Liver (tissue), 9 donors: ENCODE data around the gene PUS10. TPM values are rescaled to one million over a fixed set of nuclear protein-coding genes. Genes with fewer than 3 reads are reported as not detected.

Source experiments
- DNase-seq: peaks from one replicate; pipeline ENCODE4 v3.0.0-alpha.2; 2017; ENCODE audit warnings: low spot score
- H3K27ac ChIP-seq, 2 donors: one replicate each; pipeline ENCODE4 v1.7.0; 2013; ENCODE audit warnings: inconsistent platforms in 2 of 2, low read length in 2 of 2, control low read depth in 1 of 2, low read depth in 1 of 2, mild to moderate bottlenecking in 1 of 2
- H3K27me3 ChIP-seq, 4 donors: one replicate each; pipeline versions ENCODE4 v1.6.1 to v1.7.0; 2013; ENCODE audit warnings: low read length in 3 of 4, inconsistent platforms in 1 of 4, mild to moderate bottlenecking in 1 of 4, moderate library complexity in 1 of 4; ENCODE audit not compliant: control insufficient read depth in 4 of 4, insufficient read depth in 4 of 4
- H3K36me3 ChIP-seq, 4 donors: one replicate each; pipeline versions ENCODE4 v1.6.1 to v1.7.0; 2013; ENCODE audit warnings: low read length in 3 of 4, mild to moderate bottlenecking in 3 of 4, low read depth in 1 of 4, moderate library complexity in 1 of 4; ENCODE audit not compliant: control insufficient read depth in 4 of 4, insufficient read depth in 3 of 4
- H3K4me1 ChIP-seq, 4 donors: one replicate each; pipeline versions ENCODE4 v1.6.1 to v1.7.0; 2013; ENCODE audit warnings: low read length in 3 of 4, mild to moderate bottlenecking in 3 of 4, moderate library complexity in 1 of 4; ENCODE audit not compliant: control insufficient read depth in 4 of 4, insufficient read depth in 4 of 4
- H3K4me3 ChIP-seq, 3 donors: one replicate each; pipeline versions ENCODE4 v1.6.1 to v1.7.0; 2013; ENCODE audit warnings: low read length in 3 of 3, control low read depth in 1 of 3, low read depth in 1 of 3, mild to moderate bottlenecking in 1 of 3
- H3K9ac ChIP-seq, 2 donors: one replicate each; pipeline ENCODE4 v1.7.0; 2013; ENCODE audit warnings: low read length in 2 of 2, mild to moderate bottlenecking in 2 of 2, moderate library complexity in 2 of 2, control low read depth in 1 of 2, low read depth in 1 of 2
- H3K9me3 ChIP-seq, 4 donors: one replicate each; pipeline versions ENCODE4 v1.6.1 to v1.7.0; 2013; ENCODE audit warnings: low read length in 3 of 4; ENCODE audit not compliant: control insufficient read depth in 4 of 4
- EGR1 ChIP-seq, 2 donors: IDR thresholded peaks; 2 replicates each; pipeline ENCODE4 v1.6.1; 2016 to 2018; ENCODE audit warnings: antibody characterized with exemption in 2 of 2, low read depth in 2 of 2
- FOXA1 ChIP-seq: IDR thresholded peaks from 2 replicates; pipeline ENCODE4 v1.6.1; 2016; ENCODE audit warnings: antibody characterized with exemption
- FOXA2 ChIP-seq: IDR thresholded peaks from 2 replicates; pipeline ENCODE4 v1.6.1; 2016; ENCODE audit warnings: antibody characterized with exemption
- GABPA ChIP-seq, 2 donors: IDR thresholded peaks in 1 of 2; conservative IDR thresholded peaks in 1 of 2; 2 replicates each; pipeline ENCODE4 v1.6.1; 2016; ENCODE audit warnings: antibody characterized with exemption in 2 of 2, mild to moderate bottlenecking in 1 of 2, moderate library complexity in 1 of 2
- HNF4A ChIP-seq, 2 donors: conservative IDR thresholded peaks; 2 replicates each; pipeline ENCODE4 v1.6.1; 2016; ENCODE audit warnings: antibody characterized with exemption in 2 of 2, mild to moderate bottlenecking in 2 of 2
- HNF4G ChIP-seq: IDR thresholded peaks from 2 replicates; pipeline ENCODE4 v1.6.1; 2016; ENCODE audit warnings: antibody characterized with exemption
- JUND ChIP-seq, 2 donors: IDR thresholded peaks; 2 replicates each; pipeline ENCODE4 v1.6.1; 2016; ENCODE audit warnings: antibody characterized with exemption in 2 of 2
- NR2F2 ChIP-seq: IDR thresholded peaks from 2 replicates; pipeline ENCODE4 v1.6.1; 2016; ENCODE audit warnings: antibody characterized with exemption
- RAD21 ChIP-seq, 2 donors: IDR thresholded peaks; 2 replicates each; pipeline ENCODE4 v1.6.1; 2016; ENCODE audit warnings: antibody characterized with exemption in 2 of 2, mild to moderate bottlenecking in 2 of 2
- RXRA ChIP-seq, 2 donors: IDR thresholded peaks; 2 replicates each; pipeline ENCODE4 v1.6.1; 2017 to 2018; ENCODE audit warnings: antibody characterized with exemption in 2 of 2, mild to moderate bottlenecking in 1 of 2
- SP1 ChIP-seq: IDR thresholded peaks from 2 replicates; pipeline ENCODE4 v1.6.1; 2018; ENCODE audit warnings: antibody characterized with exemption, mild to moderate bottlenecking
- YY1 ChIP-seq: IDR thresholded peaks from 2 replicates; pipeline ENCODE4 v1.6.1; 2016; ENCODE audit warnings: antibody characterized with exemption, mild to moderate bottlenecking
- WGBS: extraction: QIAGEN DNeasy Blood & Tissue Kit; methylation state at CpG from one replicate; pipeline ENCODE4 v1.1.7; 2013; 5-methylcytosine and 5-hydroxymethylcytosine counted together
- polyA plus RNA-seq, 2 donors: library from polyadenylated mRNA; stranded (reverse) in 1 of 2; unstranded in 1 of 2; fragments of 200-250 nt in 1 of 2; fragments of >200 nt in 1 of 2; fragmentation: Nextera tagmentation in 1 of 2; extraction: Ambion mirVana in 1 of 2; gene quantifications; one replicate each; pipeline versions ENCODE4 v1.2.1 to v1.2.3, GENCODE V29; 2013 to 2015
- total RNA-seq, 2 donors: library from RNA; depleted of rRNA; stranded (reverse); fragments of >200 nt; gene quantifications; one replicate each; pipeline ENCODE4 v1.2.3, GENCODE V29; 2014
- TF ChIP-seq, protein P1 (sequence below): IDR thresholded peaks from 2 replicates; pipeline ENCODE4 v1.6.1; 2016; ENCODE audit warnings: antibody characterized with exemption
- TF ChIP-seq, protein P2 (sequence below): fragments of 150-350 bp; IDR thresholded peaks from 2 replicates; pipeline ENCODE4 v1.5.1; 2017; ENCODE audit warnings: improper control_type of control experiment, low read depth, low read length; ENCODE audit not compliant: missing input control
- TF ChIP-seq, protein P3 (sequence below): IDR thresholded peaks from 2 replicates; pipeline ENCODE4 v1.6.1; 2016; ENCODE audit warnings: antibody characterized with exemption
- donor health status: healthy.
- donor health status: healthy.
- donor health status: healthy.
- donor health status: healthy.
- donor health status: healthy.

PUS10 gene
- total and polyA plus RNA-seq, 4 donors = 4.3 to 19.6 (median 6.4) TPM

DNA sequence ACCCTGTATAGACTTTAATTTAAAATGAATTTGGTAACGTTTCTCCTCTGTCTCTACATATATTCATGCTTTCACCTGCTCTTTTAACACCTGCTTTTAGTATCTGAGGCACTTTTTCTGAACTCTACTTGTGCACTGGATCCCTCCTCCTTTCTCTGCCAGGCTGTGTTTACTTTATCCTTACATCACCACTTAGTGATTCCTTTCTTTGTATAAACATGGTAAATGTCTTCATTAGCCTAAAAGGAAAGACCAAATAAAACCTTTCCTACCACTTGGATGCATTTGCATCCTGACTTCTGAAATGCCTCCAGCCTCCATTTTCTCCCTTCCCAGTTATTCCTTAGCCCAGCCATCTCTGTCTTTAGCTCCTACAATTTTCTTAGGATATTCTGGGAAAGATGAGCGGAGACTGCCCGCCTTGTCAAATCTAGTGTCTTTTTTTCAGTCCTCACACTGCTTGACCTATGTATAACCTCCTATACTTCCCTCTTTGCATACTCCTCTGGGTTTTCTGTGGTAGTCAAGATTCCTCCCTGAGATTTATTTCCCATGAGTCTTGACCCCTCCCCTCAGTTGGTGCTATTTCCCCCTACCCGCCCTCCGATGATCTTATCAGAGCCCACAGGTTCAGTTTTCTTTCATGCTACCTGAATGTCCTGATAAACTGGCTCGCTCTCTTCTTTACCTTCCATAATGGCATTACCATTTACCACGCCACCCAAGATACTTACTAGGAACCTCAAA is 91.9 kb downstream of the PUS10 start:
- peak overlapping the region in 1 of 2 donors; percentile 70 for H3K27ac ChIP-seq
- 87% methylated on average over 7 of the region's 7 CpGs for WGBS

DNA sequence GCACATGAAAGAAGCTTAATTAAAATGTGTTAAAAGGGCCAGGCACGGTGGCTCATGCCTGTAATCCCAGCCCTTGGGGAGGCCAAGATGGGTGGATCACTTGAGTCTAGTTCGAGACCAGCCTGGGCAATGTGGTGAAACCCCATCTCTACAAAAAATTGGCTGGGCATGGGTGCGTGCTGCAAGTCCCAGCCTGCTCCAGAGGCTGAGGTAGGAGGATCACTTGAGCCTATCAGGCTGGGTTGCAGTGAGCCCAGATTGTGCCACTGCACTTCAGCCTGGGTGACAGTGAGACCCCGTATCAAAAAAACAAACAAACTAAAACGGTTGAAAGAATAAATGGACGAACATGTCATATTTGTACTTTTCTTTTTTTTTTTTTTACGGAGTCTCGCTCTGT is 110.7 kb downstream of the PUS10 start:
- Histone ChIP-seq H3K27me3 (no peaks in the 10 kb centered on the region), H3K4me3 (no peak overlapping the region), H3K4me1 (no peaks in the 10 kb centered on the region), H3K36me3 (peaks cover 0 to 23% (median 7%) of the 10 kb centered on the region in 4 donors), H3K27ac (no peak overlapping the region), H3K9ac (no peak overlapping the region), H3K9me3 (no peaks in the 10 kb centered on the region)
- 95% methylated on average over 8 of the region's 8 CpGs for WGBS
- DNase-seq = no peak
- TF ChIP-seq HNF4A (conservative IDR thresholded peaks at IDR 0.05) (no peak), FOXA1 (no peak), RXRA (IDR thresholded peaks at IDR 0.05) (no peak), EGR1 (IDR thresholded peaks at IDR 0.05; ENCODE audit: low read depth in 2 of 2) (no peak), RAD21 (IDR thresholded peaks at IDR 0.05) (no peak), GABPA (IDR thresholded peaks at IDR 0.05 in 1 of 2, conservative IDR thresholded peaks at IDR 0.05 in 1 of 2) (no peak), HNF4G (no peak), SP1 (no peak), JUND (IDR thresholded peaks at IDR 0.05) (no peak), YY1 (no peak), NR2F2 (no peak), FOXA2 (no peak)
- TF ChIP-seq, protein P1, sequence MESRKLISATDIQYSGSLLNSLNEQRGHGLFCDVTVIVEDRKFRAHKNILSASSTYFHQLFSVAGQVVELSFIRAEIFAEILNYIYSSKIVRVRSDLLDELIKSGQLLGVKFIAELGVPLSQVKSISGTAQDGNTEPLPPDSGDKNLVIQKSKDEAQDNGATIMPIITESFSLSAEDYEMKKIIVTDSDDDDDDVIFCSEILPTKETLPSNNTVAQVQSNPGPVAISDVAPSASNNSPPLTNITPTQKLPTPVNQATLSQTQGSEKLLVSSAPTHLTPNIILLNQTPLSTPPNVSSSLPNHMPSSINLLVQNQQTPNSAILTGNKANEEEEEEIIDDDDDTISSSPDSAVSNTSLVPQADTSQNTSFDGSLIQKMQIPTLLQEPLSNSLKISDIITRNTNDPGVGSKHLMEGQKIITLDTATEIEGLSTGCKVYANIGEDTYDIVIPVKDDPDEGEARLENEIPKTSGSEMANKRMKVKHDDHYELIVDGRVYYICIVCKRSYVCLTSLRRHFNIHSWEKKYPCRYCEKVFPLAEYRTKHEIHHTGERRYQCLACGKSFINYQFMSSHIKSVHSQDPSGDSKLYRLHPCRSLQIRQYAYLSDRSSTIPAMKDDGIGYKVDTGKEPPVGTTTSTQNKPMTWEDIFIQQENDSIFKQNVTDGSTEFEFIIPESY = no peak
- TF ChIP-seq, protein P2, sequence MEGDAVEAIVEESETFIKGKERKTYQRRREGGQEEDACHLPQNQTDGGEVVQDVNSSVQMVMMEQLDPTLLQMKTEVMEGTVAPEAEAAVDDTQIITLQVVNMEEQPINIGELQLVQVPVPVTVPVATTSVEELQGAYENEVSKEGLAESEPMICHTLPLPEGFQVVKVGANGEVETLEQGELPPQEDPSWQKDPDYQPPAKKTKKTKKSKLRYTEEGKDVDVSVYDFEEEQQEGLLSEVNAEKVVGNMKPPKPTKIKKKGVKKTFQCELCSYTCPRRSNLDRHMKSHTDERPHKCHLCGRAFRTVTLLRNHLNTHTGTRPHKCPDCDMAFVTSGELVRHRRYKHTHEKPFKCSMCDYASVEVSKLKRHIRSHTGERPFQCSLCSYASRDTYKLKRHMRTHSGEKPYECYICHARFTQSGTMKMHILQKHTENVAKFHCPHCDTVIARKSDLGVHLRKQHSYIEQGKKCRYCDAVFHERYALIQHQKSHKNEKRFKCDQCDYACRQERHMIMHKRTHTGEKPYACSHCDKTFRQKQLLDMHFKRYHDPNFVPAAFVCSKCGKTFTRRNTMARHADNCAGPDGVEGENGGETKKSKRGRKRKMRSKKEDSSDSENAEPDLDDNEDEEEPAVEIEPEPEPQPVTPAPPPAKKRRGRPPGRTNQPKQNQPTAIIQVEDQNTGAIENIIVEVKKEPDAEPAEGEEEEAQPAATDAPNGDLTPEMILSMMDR = no peak

More for the DNA sequence above, 91.9 kb downstream of the PUS10 start:
- Histone ChIP-seq H3K9me3 (no peaks in the 10 kb centered on the region), H3K36me3 (peaks cover 3 to 26% (median 19%) of the 10 kb centered on the region in 4 donors), H3K27me3 (no peaks in the 10 kb centered on the region), H3K9ac (no peak overlapping the region), H3K4me3 (no peak overlapping the region), H3K4me1 (no peaks in the 10 kb centered on the region)
- DNase-seq = no peak
- TF ChIP-seq SP1 (no peak), FOXA2 (peak; percentile 70), FOXA1 (peak; percentile 58)
- TF ChIP-seq, protein P3, sequence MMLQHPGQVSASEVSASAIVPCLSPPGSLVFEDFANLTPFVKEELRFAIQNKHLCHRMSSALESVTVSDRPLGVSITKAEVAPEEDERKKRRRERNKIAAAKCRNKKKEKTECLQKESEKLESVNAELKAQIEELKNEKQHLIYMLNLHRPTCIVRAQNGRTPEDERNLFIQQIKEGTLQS = peak; percentile 30
- TF ChIP-seq, protein P2 = no peak
